ENCODE measurements around the gene DMRTA2. TPM values are rescaled to one million over a fixed set of nuclear protein-coding genes. Genes with fewer than 3 reads are reported as not detected.
A peak's percentile ranks its signal among the peaks of the same experiment; 100 is the strongest.

DMRTA2 gene
- total RNA-seq, 1 donor from 2014 or later = 7.4 TPM

GRCh38 chr1:50425376-50426107 is 2.3 kb upstream of the DMRTA2 start:
- no peak overlapping the region for H3K4me3 ChIP-seq (ENCODE audit: low read depth, low read length)
- DNase-seq (ENCODE audit: low read depth) = no peak
- no peaks in the 10 kb centered on the region for H3K36me3 ChIP-seq (ENCODE audit: control insufficient read depth, insufficient read depth, low read length)
- H3K27me3 ChIP-seq (ENCODE audit: control insufficient read depth, insufficient read depth, low read length) = peaks cover 50% of the 10 kb centered on the region
- FAIRE-seq = no peak
- TF ChIP-seq CTCF (IDR thresholded peaks at IDR 0.05; ENCODE audit: insufficient read depth, low read length, severe bottlenecking) = no peak

DNA sequence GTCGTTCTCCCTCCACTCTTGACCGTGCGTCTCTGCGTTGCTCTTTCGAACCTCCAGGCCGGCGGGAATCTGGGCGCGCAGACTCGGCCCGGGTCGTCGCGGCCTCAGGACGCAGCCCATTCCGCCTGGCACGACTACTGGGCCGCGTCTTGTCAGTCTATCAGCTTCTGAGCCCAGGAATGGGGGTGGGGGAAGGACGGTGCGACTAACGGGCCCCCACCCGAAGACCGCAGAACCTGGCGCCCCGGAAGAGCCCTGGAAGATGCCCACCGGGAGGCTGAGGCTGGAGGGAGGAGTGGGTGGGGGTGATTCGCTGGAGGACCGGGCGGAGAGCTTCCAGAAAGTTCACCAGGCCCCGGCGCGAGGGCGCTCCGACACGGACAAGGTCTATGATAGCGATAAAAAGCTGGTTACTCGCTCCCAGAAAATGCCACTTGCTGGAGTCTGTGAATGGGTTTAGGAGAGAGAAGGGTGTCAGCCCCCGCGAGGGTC is 1.7 kb upstream of the DMRTA2 start:
- peaks cover 55% of the 10 kb centered on the region for H3K27me3 ChIP-seq (ENCODE audit: control insufficient read depth, insufficient read depth, low read length)
- H3K36me3 ChIP-seq (ENCODE audit: control insufficient read depth, insufficient read depth, low read length) = no peaks in the 10 kb centered on the region
- FAIRE-seq (no peak), DNase-seq (ENCODE audit: low read depth) (no peak)
- TF ChIP-seq CTCF (IDR thresholded peaks at IDR 0.05; ENCODE audit: insufficient read depth, low read length, severe bottlenecking) = no peak
- peak overlapping the region; percentile 6 for H3K4me3 ChIP-seq (ENCODE audit: low read depth, low read length)

DNA sequence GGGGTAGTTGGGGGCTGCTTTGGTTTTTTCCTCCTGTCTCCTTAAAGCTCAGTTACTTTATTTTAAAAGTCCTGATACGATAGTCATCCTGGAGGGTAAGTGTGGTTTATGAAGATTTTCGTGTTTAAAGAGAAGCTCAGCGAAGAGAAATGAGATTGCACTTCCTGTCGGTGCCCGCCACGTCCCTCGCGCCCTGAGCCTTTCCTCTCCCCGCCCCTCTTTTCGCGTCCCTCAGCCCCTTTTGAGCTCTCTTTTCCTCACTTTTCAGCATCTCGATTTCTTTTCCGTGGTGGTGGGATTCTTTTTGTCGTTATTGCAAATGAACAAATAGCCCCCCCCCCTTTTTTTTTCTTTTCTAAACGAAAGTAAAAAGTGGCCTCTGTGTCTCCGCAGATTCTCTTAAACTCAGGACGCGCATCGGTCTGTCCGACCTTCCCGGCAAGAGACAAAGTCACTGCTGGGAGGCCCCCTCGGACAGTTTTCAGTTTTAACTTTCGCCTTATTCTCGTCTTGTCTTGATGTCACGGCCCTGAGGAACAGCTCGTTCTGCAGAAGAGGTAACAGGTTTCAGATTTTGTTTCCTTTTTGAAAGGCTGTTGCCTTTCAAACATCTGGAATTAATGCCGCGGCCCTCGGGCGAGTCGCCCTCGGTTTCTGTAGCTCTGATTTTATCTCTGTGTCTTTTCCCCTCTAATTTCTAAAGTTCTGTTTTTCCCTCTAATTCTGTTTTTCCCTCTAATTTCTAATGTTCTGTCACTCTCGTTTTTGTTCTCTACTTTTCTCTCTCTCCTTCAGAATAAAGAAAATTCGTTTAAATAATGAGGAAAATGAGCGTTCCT is 1.0 kb upstream of the DMRTA2 start:
- DNase-seq (ENCODE audit: low read depth) (no peak), FAIRE-seq (no peak)
- H3K36me3 ChIP-seq (ENCODE audit: control insufficient read depth, insufficient read depth, low read length) = no peaks in the 10 kb centered on the region
- peak overlapping the region; percentile 37 for H3K4me3 ChIP-seq (ENCODE audit: low read depth, low read length)
- peaks cover 58% of the 10 kb centered on the region for H3K27me3 ChIP-seq (ENCODE audit: control insufficient read depth, insufficient read depth, low read length)
- no peak for TF ChIP-seq CTCF (IDR thresholded peaks at IDR 0.05; ENCODE audit: insufficient read depth, low read length, severe bottlenecking)

DNA sequence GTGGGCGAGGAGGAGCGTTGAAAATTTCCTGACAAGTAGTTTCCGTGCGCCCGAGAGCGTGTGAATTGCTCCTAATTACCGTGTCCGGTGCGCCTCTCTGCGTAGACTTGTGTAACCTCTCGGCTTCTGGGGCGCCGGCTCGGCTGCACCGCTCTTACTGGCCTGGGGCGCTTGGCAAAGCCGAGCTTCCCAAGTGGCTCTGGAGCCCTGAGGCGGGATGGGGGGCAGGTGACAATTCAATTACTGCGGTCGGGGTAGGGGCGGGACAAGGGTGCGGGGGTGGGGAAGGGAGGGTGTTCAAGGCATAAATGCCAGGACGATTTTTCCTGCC is 392 bp upstream of the DMRTA2 start:
- no peaks in the 10 kb centered on the region for H3K36me3 ChIP-seq (ENCODE audit: control insufficient read depth, insufficient read depth, low read length)
- H3K4me3 ChIP-seq (ENCODE audit: low read depth, low read length) = peak overlapping the region; percentile 37
- H3K27me3 ChIP-seq (ENCODE audit: control insufficient read depth, insufficient read depth, low read length) = peaks cover 59% of the 10 kb centered on the region
- DNase-seq (ENCODE audit: low read depth) (peak; percentile 29), FAIRE-seq (no peak)
- no peak for TF ChIP-seq CTCF (IDR thresholded peaks at IDR 0.05; ENCODE audit: insufficient read depth, low read length, severe bottlenecking)

DNA sequence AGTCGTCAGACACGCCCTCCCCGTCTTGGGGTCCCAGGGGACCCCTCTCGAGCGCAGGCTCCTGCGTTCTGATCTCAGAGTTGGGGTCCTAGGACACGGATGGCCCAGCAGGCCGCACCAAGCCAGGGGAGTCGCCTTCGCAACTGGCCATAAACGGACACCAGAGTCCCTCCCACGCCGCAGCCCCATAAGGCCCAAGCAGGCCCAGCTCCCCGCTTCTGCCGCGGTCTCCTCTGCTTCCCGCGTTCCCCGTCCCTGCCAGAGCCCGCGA is 633 bp downstream of the DMRTA2 start:
- TF ChIP-seq CTCF (IDR thresholded peaks at IDR 0.05; ENCODE audit: insufficient read depth, low read length, severe bottlenecking) = no peak
- peaks cover 53% of the 10 kb centered on the region for H3K27me3 ChIP-seq (ENCODE audit: control insufficient read depth, insufficient read depth, low read length)
- no peaks in the 10 kb centered on the region for H3K36me3 ChIP-seq (ENCODE audit: control insufficient read depth, insufficient read depth, low read length)
- DNase-seq (ENCODE audit: low read depth) (no peak), FAIRE-seq (no peak)
- H3K4me3 ChIP-seq (ENCODE audit: low read depth, low read length) = peak overlapping the region; percentile 37
